WTC11 (cell line): ENCODE results near the gene RIOK1.

Experiments
- FOXP1 ChIP-seq: sonication (generic); formaldehyde crosslinking; IDR thresholded peaks from 2 replicates; pipeline ENCODE4 v1.8.0; 2022; ENCODE audit warnings: missing genetic modification reagents, mild to moderate bottlenecking, moderate library complexity, borderline replicate concordance
- SP1 ChIP-seq: sonication (generic); formaldehyde crosslinking; conservative IDR thresholded peaks from 2 replicates; pipeline ENCODE4 v1.8.1; 2022; ENCODE audit warnings: missing genetic modification reagents
- TEAD4 ChIP-seq: sonication (generic); formaldehyde crosslinking; IDR thresholded peaks from 2 replicates; pipeline ENCODE4 v1.8.0; 2022; ENCODE audit warnings: mild to moderate bottlenecking, missing genetic modification reagents
- TF ChIP-seq, protein P1 (sequence below): fragments of 200-600 bp; IDR thresholded peaks from 2 replicates; pipeline ENCODE4 v1.8.0; 2022; ENCODE audit warnings: antibody characterized with exemption

DNA sequence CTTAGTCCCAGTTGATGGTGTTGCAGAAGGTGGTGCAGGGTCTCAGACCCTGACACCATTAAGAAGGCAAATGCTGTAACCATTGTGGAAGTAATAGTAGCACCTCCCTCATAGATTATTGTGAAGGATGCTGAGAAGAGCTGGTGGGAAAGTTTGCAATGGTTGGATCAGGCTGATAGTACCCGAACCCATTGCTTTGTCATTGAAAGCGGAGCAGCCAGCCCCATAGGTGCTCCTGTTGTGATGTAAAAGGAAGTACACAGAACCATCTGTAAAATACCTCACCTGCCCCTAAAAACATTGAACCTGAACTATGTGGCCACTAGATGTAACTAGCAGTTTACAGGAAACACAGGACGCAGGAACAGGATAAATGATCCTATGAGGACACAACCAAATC, 31.5 kb downstream of the RIOK1 start:
- TF ChIP-seq SP1 (no peak), TEAD4 (CRISPR knock-in tag) (no peak), FOXP1 (CRISPR knock-in tag) (no peak)
- TF ChIP-seq, protein P1, sequence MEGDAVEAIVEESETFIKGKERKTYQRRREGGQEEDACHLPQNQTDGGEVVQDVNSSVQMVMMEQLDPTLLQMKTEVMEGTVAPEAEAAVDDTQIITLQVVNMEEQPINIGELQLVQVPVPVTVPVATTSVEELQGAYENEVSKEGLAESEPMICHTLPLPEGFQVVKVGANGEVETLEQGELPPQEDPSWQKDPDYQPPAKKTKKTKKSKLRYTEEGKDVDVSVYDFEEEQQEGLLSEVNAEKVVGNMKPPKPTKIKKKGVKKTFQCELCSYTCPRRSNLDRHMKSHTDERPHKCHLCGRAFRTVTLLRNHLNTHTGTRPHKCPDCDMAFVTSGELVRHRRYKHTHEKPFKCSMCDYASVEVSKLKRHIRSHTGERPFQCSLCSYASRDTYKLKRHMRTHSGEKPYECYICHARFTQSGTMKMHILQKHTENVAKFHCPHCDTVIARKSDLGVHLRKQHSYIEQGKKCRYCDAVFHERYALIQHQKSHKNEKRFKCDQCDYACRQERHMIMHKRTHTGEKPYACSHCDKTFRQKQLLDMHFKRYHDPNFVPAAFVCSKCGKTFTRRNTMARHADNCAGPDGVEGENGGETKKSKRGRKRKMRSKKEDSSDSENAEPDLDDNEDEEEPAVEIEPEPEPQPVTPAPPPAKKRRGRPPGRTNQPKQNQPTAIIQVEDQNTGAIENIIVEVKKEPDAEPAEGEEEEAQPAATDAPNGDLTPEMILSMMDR, result no peak
